KG1 (cell line): ENCODE data around the gene MYL7.

Experiments
- DNase-seq: peaks from one replicate; lab custom pipeline; 2025; lab: John Stamatoyannopoulos, UW

The MYL7 gene

GRCh38 chr7:44100458-44101302 lies 40.5 kb downstream of the MYL7 start:
- DNase-seq: no peak

- no peak for DNase-seq
These were observed 41.5 kb downstream of the MYL7 start for GRCh38 chr7:44099669-44100068.

- DNase-seq: no peak
These were observed 42.8 kb downstream of the MYL7 start for GRCh38 chr7:44098092-44099068.

GRCh38 chr7:44097064-44097932 lies 43.8 kb downstream of the MYL7 start:
- no peak for DNase-seq

GRCh38 chr7:44096326-44096881 lies 44.7 kb downstream of the MYL7 start:
- no peak for DNase-seq

GRCh38 chr7:44095781-44096180 lies 45.4 kb downstream of the MYL7 start:
- no peak for DNase-seq

- no peak for DNase-seq
These were observed 46.1 kb downstream of the MYL7 start for GRCh38 chr7:44094883-44095592.

GRCh38 chr7:44094365-44094764 lies 46.8 kb downstream of the MYL7 start:
- no peak for DNase-seq

GRCh38 chr7:44093102-44093641 lies 48.0 kb downstream of the MYL7 start:
- no peak for DNase-seq
